ENCODE measurements around the gene CNNM1.

Gene CNNM1

DNA sequence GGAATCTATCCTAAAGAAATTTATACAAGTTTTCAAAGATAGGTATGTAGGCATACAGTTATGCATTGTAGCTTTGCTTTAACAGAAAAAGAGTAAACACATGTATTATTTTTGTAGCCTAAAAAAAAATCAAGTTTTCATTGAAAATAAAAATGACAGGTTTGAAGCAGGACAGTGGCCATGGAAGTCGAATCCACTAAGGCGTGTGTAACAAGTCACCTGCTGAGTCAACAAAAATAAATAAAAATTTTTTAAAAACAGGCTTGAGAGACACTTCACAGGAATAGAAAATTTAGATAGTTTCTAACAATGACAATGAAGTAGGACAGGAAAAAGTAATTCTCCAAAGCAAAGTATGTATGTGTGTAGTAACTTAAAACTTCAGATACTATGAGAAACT, 109.7 kb downstream of the CNNM1 start:
- no peak for TF ChIP-seq CTCF (conservative IDR thresholded peaks at IDR 0.05)
- TF ChIP-seq ZFX (IDR thresholded peaks at IDR 0.05): no peak
- no peak overlapping the region for H3K27ac ChIP-seq

- no peak overlapping the region for H3K27ac ChIP-seq
- TF ChIP-seq ZFX (IDR thresholded peaks at IDR 0.05): no peak
- TF ChIP-seq CTCF (conservative IDR thresholded peaks at IDR 0.05): no peak; the same call in 1 of the 2 replicates
Measured at GRCh38 chr10:99442394-99442793, 113.2 kb downstream of the CNNM1 start.

GRCh38 chr10:99443500-99443899, 114.3 kb downstream of the CNNM1 start:
- no peak overlapping the region for H3K27ac ChIP-seq
- no peak for TF ChIP-seq ZFX (IDR thresholded peaks at IDR 0.05)
- no peak for TF ChIP-seq CTCF (conservative IDR thresholded peaks at IDR 0.05)

All from C4-2B (cell line).